GM18868 (cell line): ENCODE results near the gene GPC3.
A peak's percentile ranks its signal among the peaks of the same experiment; 100 is the strongest.
"Not testable (repeated sequence)": the region's sequence is repeated elsewhere in the genome, so short reads cannot be mapped to it uniquely, and the experiment has no call there.

Experiments used
- ATAC-seq: cut with Tn5 transposase; IDR thresholded peaks from one replicate; pipeline ENCODE4 v1.9.1; 2021; ENCODE audit warnings: mild to moderate bottlenecking, moderate library complexity; ENCODE audit not compliant: unreplicated experiment

The GPC3 gene

DNA sequence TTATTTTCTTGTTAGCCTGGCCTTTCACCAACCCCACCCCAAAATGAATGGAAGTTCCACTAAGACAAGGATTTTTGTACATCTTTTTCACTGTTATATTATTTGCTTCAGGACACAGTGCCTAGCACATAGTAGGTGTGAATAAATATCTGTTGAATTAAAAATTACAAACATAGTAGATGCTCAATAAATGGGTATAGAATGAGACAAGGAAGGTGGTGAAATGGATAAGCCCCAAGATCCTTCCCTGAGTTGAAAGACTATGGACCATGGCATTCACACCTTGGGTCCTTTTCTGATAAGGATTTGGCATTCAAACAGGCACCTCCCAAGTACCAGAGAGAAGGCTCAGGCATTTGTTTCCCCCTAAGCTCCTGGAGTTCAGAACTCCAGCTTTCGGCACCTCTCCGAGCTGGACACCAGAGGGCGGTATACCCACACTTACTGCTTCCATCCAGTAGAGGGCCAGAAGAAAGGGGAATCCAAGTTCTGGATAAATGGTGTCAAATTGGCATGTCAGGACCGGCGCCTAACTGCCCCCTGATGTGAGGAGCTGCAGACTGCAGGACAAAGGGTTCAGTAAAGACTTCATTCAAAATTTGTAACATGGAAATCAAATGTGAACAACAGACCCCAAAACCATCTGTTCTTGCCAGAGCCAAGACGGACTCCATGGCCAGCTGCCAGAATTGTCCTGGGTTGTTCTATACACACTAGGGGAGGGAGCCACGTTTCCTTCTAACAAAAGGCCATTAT, 193.0 kb downstream of the GPC3 start:
- peak; percentile 83 for ATAC-seq

DNA sequence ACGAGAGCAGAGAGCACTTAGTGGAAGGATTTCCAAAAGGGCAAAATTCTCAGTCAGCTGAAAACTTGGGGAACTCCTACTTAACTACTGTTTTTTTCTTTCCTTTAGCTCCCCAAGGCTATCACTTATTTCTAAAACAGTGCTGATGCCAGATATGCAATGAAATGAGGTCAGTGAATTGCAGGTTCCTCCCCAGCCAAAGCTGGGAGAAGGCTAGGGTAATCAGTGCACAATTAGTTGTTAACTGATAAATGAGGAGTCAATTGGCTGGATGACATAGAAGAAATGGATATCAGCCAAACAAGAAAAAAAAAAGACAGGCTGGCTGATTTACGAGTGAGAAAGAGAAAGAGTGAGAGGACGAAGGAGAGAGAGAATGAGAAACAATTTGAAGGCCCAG, 195.6 kb downstream of the GPC3 start:
- ATAC-seq = no peak

DNA sequence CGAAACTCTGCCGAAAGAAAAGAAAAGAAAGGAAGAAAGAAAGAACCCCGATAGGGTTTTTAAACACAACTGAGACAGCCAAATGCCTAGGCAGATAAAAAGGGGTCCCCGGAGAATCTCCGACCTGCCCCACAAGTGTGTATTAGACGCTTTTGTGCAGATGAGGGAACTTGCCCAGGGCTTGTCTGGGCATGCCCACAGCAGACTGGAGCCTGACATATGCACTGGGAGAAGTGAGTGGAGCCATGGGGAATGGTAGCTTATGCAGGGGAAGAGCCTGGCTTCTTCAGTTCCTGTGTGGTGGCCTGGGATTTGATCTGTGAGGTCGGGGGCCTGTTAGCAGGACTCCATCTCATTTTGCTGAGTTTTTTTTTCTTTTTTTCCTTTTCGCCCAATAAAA, 199.0 kb downstream of the GPC3 start:
- ATAC-seq = no peak

DNA sequence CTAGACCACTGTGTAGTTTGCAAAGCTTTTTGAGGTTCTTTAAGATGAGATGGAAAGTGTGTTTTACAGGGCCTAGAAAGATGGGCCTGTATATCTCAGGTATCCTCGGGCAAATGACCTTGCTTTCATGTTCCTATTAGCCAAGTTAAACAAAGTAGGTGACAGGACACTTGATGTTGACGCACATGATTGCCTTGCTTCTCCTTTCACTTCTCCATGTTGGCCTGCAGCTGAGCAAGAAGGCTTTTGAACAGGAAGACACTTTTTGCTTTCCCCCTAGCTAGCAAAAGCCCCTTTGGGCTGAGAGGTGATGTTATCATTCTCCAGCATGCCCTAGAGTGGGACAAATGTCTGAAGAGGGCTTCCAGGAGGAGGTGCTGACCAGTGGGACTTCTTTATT, 202.1 kb downstream of the GPC3 start:
- peak; percentile 91 for ATAC-seq

DNA sequence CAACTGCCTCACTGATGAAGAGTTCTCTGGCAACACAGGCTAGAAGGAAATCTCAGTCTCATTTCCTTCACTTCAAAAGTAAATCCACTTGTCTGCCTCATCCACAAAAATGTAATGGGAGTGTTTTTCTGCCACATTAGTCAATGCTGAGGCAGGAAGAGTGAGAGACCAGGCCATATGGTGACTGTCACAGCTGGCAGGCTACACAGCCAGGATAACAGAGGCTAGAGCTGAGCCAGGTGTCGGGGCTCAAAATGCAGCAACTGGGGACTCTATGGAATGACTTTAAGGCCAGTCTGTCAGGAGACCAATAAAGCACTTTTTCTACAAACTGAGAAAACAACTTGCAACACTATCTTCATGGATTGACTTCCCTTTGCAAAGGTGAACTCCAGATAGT, 204.2 kb downstream of the GPC3 start:
- no peak for ATAC-seq

DNA sequence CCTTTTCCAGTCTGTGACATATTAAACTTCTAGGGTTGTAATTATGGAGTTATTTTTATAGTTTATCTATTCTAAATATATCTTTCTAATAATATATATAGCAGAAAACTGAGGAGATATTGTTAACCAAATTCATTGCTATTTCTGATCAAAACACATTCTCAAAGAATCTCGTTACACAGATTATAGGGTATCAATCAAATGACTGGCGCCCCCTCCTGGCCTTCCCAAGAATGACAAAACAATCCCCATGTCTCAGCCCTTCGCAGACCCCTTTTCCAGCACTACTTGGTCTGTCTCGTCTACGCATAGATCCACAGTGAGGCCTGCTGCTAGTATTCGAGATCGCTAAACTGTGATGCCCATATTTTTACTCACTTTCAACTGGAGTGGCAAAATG, 209.3 kb downstream of the GPC3 start:
- no peak for ATAC-seq

DNA sequence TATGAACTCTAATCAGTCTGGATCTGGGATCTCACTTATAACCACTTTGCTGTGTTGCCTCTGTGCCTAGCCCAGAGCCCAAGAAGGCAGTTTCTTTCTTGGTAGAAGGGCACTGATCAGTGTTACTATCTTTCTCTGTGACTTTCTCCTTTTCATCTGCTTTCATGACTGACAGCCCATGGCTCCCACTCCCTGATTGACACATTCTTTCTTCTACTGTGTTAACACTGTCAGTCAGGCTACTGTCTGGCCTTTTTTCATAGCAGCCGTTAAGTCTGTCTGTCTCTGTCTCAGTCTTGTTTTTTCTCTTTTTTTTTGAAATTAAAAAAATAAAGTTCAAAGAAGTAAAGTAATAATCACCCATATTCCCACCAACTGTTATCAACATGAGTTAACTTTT, 210.6 kb downstream of the GPC3 start:
- no peak for ATAC-seq

DNA sequence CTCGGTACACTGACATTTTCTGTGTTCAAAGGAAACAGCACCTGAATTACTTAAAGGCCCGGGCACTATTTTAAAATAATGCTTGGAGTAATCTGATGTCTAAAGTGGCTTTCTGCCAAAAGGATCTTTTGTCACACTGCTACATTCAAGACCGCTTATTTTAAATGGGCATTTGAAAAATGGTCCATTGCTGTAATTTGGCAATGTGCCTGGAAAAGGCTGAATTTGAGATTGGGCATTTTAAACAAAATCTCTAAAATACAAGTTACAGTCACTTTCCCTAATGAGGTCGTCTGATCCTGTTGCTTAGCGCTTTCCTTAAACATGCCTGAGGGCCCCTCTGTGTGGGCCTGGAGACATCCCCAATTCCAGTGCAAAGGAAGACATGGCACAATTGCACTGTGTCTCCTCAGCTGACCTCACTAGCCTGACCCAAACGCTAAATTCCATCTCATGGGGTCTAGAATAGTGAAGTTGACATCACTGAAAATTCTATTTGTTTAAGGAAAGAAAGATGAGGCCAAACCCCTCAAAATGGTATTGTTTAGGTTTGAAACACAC, 214.2 kb downstream of the GPC3 start:
- no peak for ATAC-seq

DNA sequence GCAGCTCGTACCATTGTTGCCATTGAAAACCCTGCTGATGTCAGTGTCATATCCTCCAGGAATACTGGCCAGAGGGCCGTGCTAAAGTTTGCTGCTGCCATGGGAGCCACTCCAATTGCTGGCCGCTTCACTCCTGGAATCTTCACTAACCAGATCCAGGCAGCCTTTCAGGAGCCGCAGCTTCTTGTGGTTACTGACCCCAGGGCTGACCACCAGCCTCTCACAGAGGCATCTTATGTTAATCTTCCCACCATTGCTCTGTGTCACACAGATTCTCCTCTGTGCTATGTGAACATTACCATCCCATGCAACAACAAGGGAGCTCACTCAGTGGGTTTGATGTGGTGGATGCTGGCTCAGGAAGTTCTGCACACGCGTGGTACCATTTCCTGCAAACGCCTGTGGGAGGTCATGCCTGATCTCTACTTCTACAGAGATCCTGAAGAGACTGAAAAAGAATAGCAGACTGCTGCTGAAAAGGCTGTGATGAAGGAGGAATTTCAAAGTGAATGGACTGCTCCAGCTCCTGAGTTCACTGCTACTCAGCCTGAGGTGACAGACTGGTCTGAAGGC, 222.3 kb downstream of the GPC3 start:
- not testable (repeated sequence) for ATAC-seq

DNA sequence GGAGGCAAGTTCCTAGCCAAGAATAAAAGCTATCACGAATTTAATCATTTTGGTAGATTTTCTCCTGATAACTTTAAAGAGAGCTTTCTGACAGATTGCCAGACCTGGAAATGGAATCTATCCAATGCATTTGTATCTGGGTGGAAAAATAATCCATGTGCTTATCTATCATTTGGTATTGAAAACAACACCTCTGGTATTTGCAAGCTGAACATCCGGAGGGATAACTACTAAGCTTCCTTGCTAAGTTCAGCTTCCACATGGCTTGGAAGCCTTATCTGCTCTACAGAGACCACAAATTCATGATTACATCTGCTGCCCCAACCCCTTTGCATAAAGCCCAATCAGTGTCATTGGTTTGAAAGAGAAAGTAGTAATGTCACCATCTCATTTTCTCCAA, 230.7 kb downstream of the GPC3 start:
- ATAC-seq = no peak

DNA sequence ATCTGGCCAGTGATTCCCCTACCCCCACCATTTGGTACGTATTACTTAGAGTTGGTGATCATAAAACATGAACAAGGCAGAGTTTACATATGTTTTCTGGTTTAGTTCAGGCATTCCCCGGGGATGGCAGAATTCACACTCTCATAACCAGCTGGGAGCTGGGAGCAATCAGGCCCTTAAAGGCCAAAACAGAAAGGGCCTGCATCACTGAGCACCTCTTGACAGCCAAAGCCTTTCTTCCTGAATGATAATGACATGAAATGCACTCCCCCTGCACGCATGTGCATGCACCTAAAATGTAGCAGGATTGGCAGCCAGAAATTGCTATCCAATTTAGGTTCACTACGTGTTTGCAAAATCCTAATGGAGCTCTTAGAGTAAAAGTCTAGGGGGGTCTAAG, 235.4 kb downstream of the GPC3 start:
- no peak for ATAC-seq

DNA sequence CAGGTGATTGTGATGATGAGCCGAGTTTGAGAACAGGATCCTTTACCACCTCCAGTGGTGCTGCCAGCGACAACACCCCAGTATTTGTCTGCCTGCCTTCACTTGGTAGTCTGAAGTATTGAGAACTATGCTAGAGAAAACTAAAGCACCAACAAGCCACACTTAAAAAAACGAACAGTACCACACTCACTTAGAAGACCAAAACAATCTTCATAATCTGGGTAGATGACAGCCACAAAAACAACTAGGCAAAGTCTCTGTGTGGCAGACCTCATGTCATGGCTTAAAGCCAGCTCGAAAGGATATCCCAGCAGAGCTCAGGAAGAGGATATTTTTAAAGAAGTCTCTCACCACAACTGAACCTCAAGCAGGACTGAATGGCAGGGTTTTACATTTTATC, 236.0 kb downstream of the GPC3 start:
- ATAC-seq = no peak

DNA sequence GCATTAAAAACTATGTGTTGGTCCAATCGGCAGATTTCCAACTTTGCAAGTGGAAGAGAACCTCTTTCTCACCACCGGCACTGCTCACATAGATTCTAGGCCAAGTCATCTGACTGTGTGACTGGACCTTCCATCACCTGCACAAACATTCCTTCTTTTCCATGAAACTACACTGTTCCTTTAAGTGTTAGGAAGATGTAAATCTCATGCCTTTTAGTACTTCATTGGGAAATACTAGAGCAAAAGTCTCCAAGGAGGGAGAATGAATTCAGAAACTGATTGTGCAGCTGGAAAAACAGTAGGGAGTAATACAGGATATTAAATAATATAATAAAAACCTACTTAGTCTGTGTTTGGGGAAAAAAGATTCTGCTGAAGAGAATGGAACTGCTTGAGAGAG, 238.2 kb downstream of the GPC3 start:
- no peak for ATAC-seq

DNA sequence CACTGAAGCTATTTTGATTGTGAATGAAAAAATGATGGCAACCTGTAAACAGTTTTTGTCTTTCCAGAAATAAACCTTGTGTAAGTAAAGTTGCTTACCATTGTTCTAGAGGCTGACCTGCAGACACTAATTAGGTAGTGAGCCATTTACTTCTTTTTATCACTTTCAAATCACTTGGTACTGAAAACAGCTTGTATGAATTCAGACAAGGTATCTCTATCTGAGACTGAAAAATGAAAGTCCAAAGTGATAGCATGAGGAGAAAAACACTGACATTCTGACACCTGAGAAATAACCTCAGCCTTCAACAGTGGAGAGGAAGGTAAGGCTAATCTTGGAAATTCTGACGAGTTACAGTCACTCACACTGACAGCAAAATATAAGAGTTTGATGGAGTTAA, 238.8 kb downstream of the GPC3 start:
- no peak for ATAC-seq

DNA sequence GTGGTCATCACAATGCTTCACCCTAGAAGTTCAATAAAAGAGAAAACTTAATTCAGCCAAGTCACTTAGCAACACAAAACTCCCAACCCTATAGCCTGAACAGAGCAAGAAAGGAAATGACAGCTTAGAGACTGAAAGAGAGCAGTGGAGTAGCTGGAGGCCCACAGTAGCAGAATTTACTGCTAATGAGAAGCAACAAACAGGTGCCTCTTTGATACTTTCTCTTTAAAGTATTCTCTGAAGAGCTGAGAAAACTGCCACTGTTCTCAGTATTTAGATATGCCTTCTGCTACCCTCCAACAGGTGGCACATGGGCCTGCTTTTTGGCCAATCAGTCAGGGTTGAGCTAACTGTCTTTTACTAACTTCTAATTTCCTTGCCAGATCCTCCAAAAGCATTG, 240.0 kb downstream of the GPC3 start:
- peak; percentile 68 for ATAC-seq

DNA sequence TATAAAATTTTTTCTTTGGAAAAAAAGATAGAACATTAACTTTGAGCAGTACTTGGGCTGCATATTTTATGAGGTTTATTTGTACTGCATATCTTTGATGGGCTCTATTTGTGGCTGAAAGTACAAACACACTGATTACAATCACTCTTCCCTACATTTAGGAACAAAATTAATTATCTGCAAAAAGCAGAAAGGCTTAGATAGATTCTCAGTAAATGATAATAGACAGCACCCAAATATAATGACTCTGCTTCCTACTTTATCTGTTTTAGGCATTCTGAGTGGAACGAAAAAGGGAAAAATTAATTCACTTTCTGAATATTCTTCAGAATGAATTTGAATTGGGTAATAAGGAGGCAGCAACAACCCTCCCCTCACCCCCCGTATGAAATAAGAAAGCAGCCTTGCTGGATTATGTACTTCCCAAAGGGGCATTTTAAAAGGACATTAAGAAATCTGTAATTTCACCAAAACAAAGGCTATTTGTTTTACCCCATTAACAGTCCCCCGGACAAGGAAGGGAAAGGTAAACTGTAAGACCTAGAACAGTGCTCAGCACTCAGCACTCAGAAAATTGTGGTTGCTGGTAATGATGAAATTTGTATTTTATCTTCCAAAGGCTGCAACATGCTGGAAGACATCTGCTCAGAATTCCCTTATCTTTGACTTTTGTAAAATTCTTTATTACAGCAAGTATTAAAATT, 242.6 kb downstream of the GPC3 start:
- ATAC-seq = no peak

DNA sequence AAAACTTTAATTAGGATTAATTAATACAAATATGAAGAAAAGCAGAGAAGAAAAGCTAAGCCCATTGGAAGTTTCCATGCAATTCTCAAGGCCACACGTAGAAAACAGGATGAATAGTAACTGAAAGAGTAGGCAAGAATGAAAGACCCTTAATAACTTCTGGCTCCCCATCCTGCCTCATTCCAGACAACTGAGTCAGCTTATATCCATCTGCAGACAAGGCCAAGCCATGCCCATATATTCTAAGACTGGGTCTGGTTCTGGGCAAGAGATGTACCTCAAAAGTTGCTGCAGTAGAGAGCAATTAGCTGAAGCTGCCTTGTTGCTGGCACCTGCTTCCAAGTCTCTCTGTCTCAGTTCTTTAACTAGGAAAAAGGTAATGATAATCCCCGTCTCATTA, 244.1 kb downstream of the GPC3 start:
- no peak for ATAC-seq

DNA sequence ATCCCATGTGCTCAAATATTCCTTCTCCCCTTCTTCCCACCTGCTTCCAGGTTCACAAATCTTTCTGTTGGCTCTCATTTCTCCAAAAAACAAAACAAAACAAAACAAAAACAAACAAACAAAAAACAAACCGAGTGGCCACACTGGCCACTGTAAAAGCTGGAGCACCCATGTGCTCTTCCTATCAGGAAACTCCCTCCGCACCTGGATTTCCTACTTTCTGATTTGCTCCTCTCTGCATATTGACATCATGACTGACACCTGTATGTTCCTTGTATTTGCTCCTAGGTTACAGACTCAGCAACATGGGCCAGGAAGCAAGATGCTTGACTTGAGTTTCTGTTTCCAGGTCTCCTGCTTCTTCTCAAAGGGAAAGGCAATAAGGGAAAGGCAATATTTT, 258.8 kb downstream of the GPC3 start:
- no peak for ATAC-seq

DNA sequence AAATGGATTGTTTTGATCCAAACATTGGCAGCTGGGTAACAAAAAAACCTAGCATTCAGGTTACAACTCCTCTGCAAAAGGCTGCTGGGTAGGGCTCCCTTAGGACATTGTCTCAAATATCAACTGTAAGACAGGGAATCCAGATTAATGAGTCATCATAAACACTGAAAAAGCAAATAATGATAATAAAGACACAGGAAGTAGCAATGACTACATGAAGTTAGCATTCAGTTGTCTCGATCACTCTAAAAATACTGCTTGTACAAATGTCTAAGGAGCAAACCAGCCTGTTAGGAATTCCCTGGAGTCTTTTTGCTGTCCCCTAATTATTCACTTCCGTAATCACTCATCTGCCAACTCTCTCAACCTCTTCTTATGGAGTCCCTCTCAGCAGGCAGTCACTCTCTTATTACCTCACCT, 259.2 kb downstream of the GPC3 start:
- no peak for ATAC-seq

DNA sequence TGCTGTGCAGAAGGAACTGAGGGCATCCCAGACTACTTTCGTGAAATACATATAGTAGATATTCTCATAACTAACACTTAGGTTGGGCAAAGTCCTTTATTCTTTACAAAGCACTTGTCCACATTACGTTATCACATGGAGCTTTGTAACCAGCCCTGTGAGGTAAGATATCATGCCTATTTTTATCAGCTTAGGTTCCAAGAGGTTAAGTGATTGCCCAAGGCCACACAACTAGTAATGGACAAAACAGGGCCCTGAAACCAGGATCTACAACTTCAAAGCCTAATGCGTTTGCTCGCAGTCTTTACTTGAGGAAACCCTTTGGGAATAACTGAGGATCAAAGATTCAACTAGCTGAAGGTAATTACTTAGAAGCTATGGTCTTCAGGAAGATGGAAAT, 261.5 kb downstream of the GPC3 start:
- no peak for ATAC-seq

DNA sequence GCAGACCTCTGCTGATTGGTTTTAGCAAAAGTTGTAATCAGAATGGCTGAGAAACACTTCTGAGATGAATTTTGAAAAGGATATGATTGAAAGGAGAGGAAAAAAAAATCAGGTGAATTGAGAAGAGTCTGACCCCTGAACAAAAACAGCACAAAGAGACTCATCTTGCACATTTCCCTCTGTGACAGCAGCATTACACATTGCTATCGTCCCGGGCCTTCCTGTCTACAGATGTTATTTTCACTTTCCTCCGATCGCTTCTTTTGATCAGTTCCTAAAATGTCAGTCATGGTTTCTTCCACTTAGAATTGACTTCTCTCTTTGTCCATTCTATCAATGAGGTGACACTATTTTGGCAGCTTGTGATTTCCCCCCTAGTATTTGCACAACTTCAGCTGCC, 262.6 kb downstream of the GPC3 start:
- no peak for ATAC-seq

DNA sequence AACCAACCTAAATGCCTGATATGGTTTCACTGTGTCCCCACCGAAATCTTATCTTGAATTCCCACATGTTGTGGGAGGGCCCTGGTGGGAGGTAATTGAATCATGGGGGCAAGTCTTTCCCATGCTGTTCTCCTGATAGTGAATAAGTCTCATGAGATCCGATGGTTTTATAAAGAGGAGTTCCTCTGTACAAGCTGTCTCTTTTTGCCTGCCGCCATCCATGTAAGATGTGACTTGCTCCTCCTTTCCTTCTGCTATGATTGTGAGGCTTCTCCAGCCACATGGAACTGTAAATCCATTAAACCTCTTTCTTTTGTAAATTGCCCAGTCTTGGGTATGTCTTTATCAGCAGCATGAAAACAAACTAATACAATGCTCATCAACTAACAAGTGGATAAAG, 265.1 kb downstream of the GPC3 start:
- ATAC-seq = not testable (repeated sequence)
